H1 (cell line): ENCODE data around the gene TC2N. TPM values are rescaled to one million over a fixed set of nuclear protein-coding genes. Genes with fewer than 3 reads are reported as not detected.

Experiments
- CTCF ChIA-PET: fragments of 300-600 bp; sonication (Branson Sonifier 250); formaldehyde crosslinking; loops from one replicate; lab custom pipeline; 2021; ENCODE audit not compliant: partially characterized antibody; lab: Charles Lee
- POLR2A ChIA-PET: fragments of 300-600 bp; sonication (Branson Sonifier 250); formaldehyde crosslinking; loops from one replicate; lab custom pipeline; 2021; ENCODE audit warnings: inconsistent platforms; ENCODE audit not compliant: partially characterized antibody; lab: Charles Lee
- DNase-seq, 2 experiments: peaks; one replicate each; pipeline versions ENCODE4 v3.0.0 to v3.0.0-alpha.2; 2010 to 2022; ENCODE audit warnings: low spot score in 2 of 2, low read depth in 1 of 2, mixed read lengths in 1 of 2
- FAIRE-seq: peaks from 2 replicates; lab custom pipeline; 2011; peaks lifted over from hg19 to GRCh38; lab: Jason Lieb, UNC
- H2AFZ ChIP-seq: 2 replicates; pipeline ENCODE4 v1.8.1; 2012; ENCODE audit warnings: low read length, inconsistent platforms
- H2AK5ac ChIP-seq: 2 replicates; pipeline ENCODE4 v1.6.1; 2013; ENCODE audit warnings: low read depth, low read length
- H2BK120ac ChIP-seq: replicated peaks from 2 replicates; pipeline ENCODE3; 2013; ENCODE audit warnings: low read depth, low read length, inconsistent platforms
- H2BK12ac ChIP-seq: 2 replicates; pipeline ENCODE4 v1.6.1; 2013; ENCODE audit warnings: low read depth, low read length
- H2BK15ac ChIP-seq: 2 replicates; pipeline ENCODE4 v1.6.1; 2013; ENCODE audit warnings: low read length
- H2BK20ac ChIP-seq: 2 replicates; pipeline ENCODE4 v1.6.1; 2013; ENCODE audit warnings: low read length
- H2BK5ac ChIP-seq: 2 replicates; pipeline ENCODE4 v1.6.1; 2013; ENCODE audit warnings: low read depth, low read length
- H3K14ac ChIP-seq: 2 replicates; pipeline ENCODE4 v1.6.1; 2013; ENCODE audit warnings: inconsistent platforms; ENCODE audit not compliant: insufficient read length
- H3K18ac ChIP-seq: 2 replicates; pipeline ENCODE4 v1.6.1; 2013; ENCODE audit warnings: low read length; ENCODE audit errors: extremely low read depth
- H3K23ac ChIP-seq: 2 replicates; pipeline ENCODE4 v1.6.1; 2013; ENCODE audit warnings: inconsistent platforms; ENCODE audit not compliant: insufficient read length
- H3K23me2 ChIP-seq: 2 replicates; pipeline ENCODE4 v1.6.1; 2013; ENCODE audit warnings: low read depth, low read length
- H3K27ac ChIP-seq: 2 replicates; pipeline ENCODE4 v1.6.1; 2011; ENCODE audit warnings: low read depth, low read length, inconsistent platforms
- H3K27me3 ChIP-seq, 4 experiments: replicated peaks in 1 of 4; 1 replicate in 1 of 4; 2 replicates in 3 of 4; pipeline versions ENCODE4 v1.6.1 to v1.8.1; 2011 to 2013; ENCODE audit warnings: low read length in 3 of 4, mild to moderate bottlenecking in 3 of 4, inconsistent platforms in 2 of 4, mixed read lengths in 2 of 4, moderate library complexity in 1 of 4; ENCODE audit not compliant: control insufficient read depth in 3 of 4, insufficient read depth in 3 of 4; ENCODE audit errors: extremely low read depth in 1 of 4
- H3K36me3 ChIP-seq, 4 experiments: 2 replicates each; pipeline versions ENCODE4 v1.6.1 to v1.8.1; 2011 to 2013; ENCODE audit warnings: mild to moderate bottlenecking in 4 of 4, low read length in 3 of 4, moderate library complexity in 2 of 4, control low read depth in 1 of 4, inconsistent platforms in 1 of 4; ENCODE audit not compliant: insufficient read depth in 4 of 4, control insufficient read depth in 2 of 4
- H3K4ac ChIP-seq: replicated peaks from 2 replicates; pipeline ENCODE3; 2013; ENCODE audit warnings: low read length, low read depth, mixed read lengths, inconsistent platforms; ENCODE audit not compliant: insufficient read length
- H3K4me1 ChIP-seq, 4 experiments: replicated peaks in 1 of 4; 1 replicate in 1 of 4; 2 replicates in 3 of 4; pipeline versions ENCODE4 v1.6.1 to v1.8.1; 2011 to 2013; ENCODE audit warnings: low read length in 3 of 4, inconsistent platforms in 2 of 4, mixed read lengths in 1 of 4; ENCODE audit not compliant: insufficient read depth in 4 of 4, control insufficient read depth in 3 of 4
- H3K4me2 ChIP-seq, 2 experiments: 2 replicates each; pipeline versions ENCODE4 v1.6.1 to v1.8.1; 2011 to 2013; ENCODE audit warnings: low read depth in 2 of 2, low read length in 2 of 2, control low read depth in 1 of 2, inconsistent platforms in 1 of 2, mild to moderate bottlenecking in 1 of 2; ENCODE audit not compliant: insufficient read depth in 1 of 2
- H3K4me3 ChIP-seq, 4 experiments: fragments of 200-600, 300-600 bp in 1 of 4; sonication (generic), shearing (Covaris generic), sonication (Bioruptor Twin) in 1 of 4; 2 replicates each; pipeline versions ENCODE4 v1.5.1 to v1.8.1; 2011 to 2016; ENCODE audit warnings: low read length in 4 of 4, low read depth in 3 of 4, control low read depth in 2 of 4, inconsistent platforms in 2 of 4, mild to moderate bottlenecking in 2 of 4, mixed read lengths in 1 of 4, moderate library complexity in 1 of 4; ENCODE audit not compliant: insufficient read depth in 2 of 4; ENCODE audit errors: extremely low read depth in 1 of 4
- H3K56ac ChIP-seq: replicated peaks from 2 replicates; pipeline ENCODE3; 2013; ENCODE audit warnings: low read depth, mild to moderate bottlenecking, mixed read lengths, low read length, inconsistent platforms; ENCODE audit not compliant: insufficient read length
- H3K79me1 ChIP-seq: 2 replicates; pipeline ENCODE4 v1.6.1; 2013; ENCODE audit warnings: low read depth, low read length, control low read depth
- H3K79me2 ChIP-seq, 2 experiments: 2 replicates each; pipeline versions ENCODE4 v1.6.1 to v1.8.1; 2012 to 2013; ENCODE audit warnings: low read length in 2 of 2, mild to moderate bottlenecking in 2 of 2, inconsistent platforms in 1 of 2; ENCODE audit not compliant: insufficient read depth in 2 of 2, control insufficient read depth in 1 of 2
- H3K9ac ChIP-seq, 4 experiments: replicated peaks in 1 of 4; 1 replicate in 1 of 4; 2 replicates in 3 of 4; pipeline versions ENCODE4 v1.6.1 to v1.8.1; 2011 to 2013; ENCODE audit warnings: low read depth in 3 of 4, low read length in 3 of 4, control low read depth in 2 of 4, mild to moderate bottlenecking in 2 of 4, moderate library complexity in 2 of 4, inconsistent platforms in 1 of 4; ENCODE audit errors: extremely low read depth in 1 of 4
- H3K9me3 ChIP-seq, 2 experiments: 2 replicates each; pipeline versions ENCODE4 v1.6.1 to v1.8.1; 2012 to 2013; ENCODE audit warnings: mild to moderate bottlenecking in 2 of 2, moderate library complexity in 2 of 2, control low read depth in 1 of 2, inconsistent platforms in 1 of 2, low read depth in 1 of 2, low read length in 1 of 2, mixed read lengths in 1 of 2; ENCODE audit not compliant: insufficient read depth in 2 of 2
- H4K20me1 ChIP-seq, 2 experiments: replicated peaks in 1 of 2; 2 replicates each; pipeline versions ENCODE3 to v1.8.1; 2011 to 2013; ENCODE audit warnings: inconsistent platforms in 2 of 2, low read length in 2 of 2, mild to moderate bottlenecking in 1 of 2; ENCODE audit not compliant: insufficient read depth in 2 of 2, control insufficient read depth in 1 of 2
- H4K5ac ChIP-seq: 2 replicates; pipeline ENCODE4 v1.6.1; 2013; ENCODE audit warnings: low read length, low read depth, mixed read lengths, inconsistent platforms; ENCODE audit not compliant: insufficient read length
- H4K8ac ChIP-seq: 2 replicates; pipeline ENCODE4 v1.8.0; 2013; ENCODE audit warnings: mild to moderate bottlenecking, moderate library complexity, low read length, inconsistent platforms; ENCODE audit not compliant: insufficient read depth; ENCODE audit errors: extremely low read depth
- H4K91ac ChIP-seq: replicated peaks from 2 replicates; pipeline ENCODE3; 2013; ENCODE audit warnings: low read length, mixed read lengths, inconsistent platforms; ENCODE audit not compliant: insufficient read length
- BACH1 ChIP-seq: IDR thresholded peaks from 2 replicates; pipeline ENCODE4 v1.6.1; 2012; ENCODE audit warnings: low read length, improper control_type of control experiment
- BRCA1 ChIP-seq: IDR thresholded peaks from 2 replicates; pipeline ENCODE4 v1.6.1; 2012; ENCODE audit warnings: low read depth, low read length, improper control_type of control experiment
- CTBP2 ChIP-seq: IDR thresholded peaks from 2 replicates; pipeline ENCODE4 v1.7.0; 2011; ENCODE audit warnings: borderline replicate concordance, mild to moderate bottlenecking, moderate library complexity, mixed read lengths, low read length; ENCODE audit not compliant: insufficient read depth, insufficient read length
- EZH2 ChIP-seq: fragments of 200-600 bp; sonication (generic); IDR thresholded peaks from 2 replicates; pipeline ENCODE4 v1.7.1; 2012; ENCODE audit warnings: low read depth, mild to moderate bottlenecking, moderate library complexity, low read length, inconsistent platforms; ENCODE audit not compliant: severe bottlenecking
- HDAC2 ChIP-seq, 2 experiments: fragments of 300-600 bp in 1 of 2; sonication (generic) in 1 of 2; IDR thresholded peaks; 2 replicates each; pipeline ENCODE4 v1.6.1; 2011 to 2012; ENCODE audit warnings: low read depth in 2 of 2, low read length in 2 of 2, mild to moderate bottlenecking in 2 of 2, moderate library complexity in 2 of 2, borderline replicate concordance in 1 of 2, inconsistent platforms in 1 of 2
- SAP30 ChIP-seq: fragments of 300-600 bp; sonication (generic); IDR thresholded peaks from 2 replicates; pipeline ENCODE4 v1.7.1; 2012; ENCODE audit warnings: low read length, moderate library complexity, mild to moderate bottlenecking, inconsistent platforms; ENCODE audit not compliant: insufficient read depth, insufficient replicate concordance
- SRF ChIP-seq: IDR thresholded peaks from 2 replicates; pipeline ENCODE4 v1.6.1; 2011; ENCODE audit warnings: mild to moderate bottlenecking, low read depth, low read length, moderate library complexity
- USF2 ChIP-seq: IDR thresholded peaks from 2 replicates; pipeline ENCODE4 v1.6.1; 2011; ENCODE audit warnings: low read length, improper control_type of control experiment
- WGBS, 2 experiments: shearing (Covaris generic) in 1 of 2; methylation state at CpG; one replicate each; pipeline versions ENCODE4 v1.1.6 to v1.1.7; 2013 to 2015; ENCODE audit warnings: low lambda C conversion rate in 2 of 2, mixed read lengths in 2 of 2, inconsistent platforms in 1 of 2, low coverage in 1 of 2, missing lambda C conversion rate in 1 of 2; ENCODE audit not compliant: insufficient replicate concordance in 2 of 2, insufficient coverage in 1 of 2, insufficient read length in 1 of 2; ENCODE audit errors: extremely low coverage in 1 of 2, missing lambda C conversion rate in 1 of 2; 5-methylcytosine and 5-hydroxymethylcytosine counted together
- polyA plus RNA-seq, 7 experiments: library from polyadenylated mRNA; depleted of rRNA in 3 of 7; stranded (reverse) in 5 of 7; unstranded in 2 of 7; fragments of >200 nt in 5 of 7; fragments of 200-250 nt in 2 of 7; gene quantifications; 1 replicate in 5 of 7; 2 replicates in 1 of 7; 4 replicates in 1 of 7; pipeline versions ENCODE4 v1.2.1 to v1.2.3, GENCODE V29; 2011 to 2013; ENCODE audit warnings: missing spikeins in 2 of 7, mixed read lengths in 2 of 7
- total RNA-seq: library from RNA; stranded (reverse); fragmentation: NEBNext Ultra II Directional; extraction: Animal tissue kit (Norgen Biotek cat#: 25700); gene quantifications from 2 replicates; pipeline ENCODE4 v1.2.1, GENCODE V29; 2021

The TC2N gene
- total and polyA plus RNA-seq, 2 of the 8 experiments (the other 6 are each of a cell fraction or from before 2014, with no cell fraction given) = 9.7 to 36.2 TPM

- no peaks in the 10 kb centered on the region for H3K23me2 ChIP-seq
- H3K4me1 ChIP-seq = no peaks in the 10 kb centered on the region
- no peak overlapping the region for H3K14ac ChIP-seq
- H4K20me1 ChIP-seq = peaks cover 0 to 3% of the 10 kb centered on the region in 2 experiments
- H3K23ac ChIP-seq = no peak overlapping the region
- H2BK20ac ChIP-seq = no peak overlapping the region
- H3K56ac ChIP-seq = no peak overlapping the region
- FAIRE-seq (no peak), DNase-seq (no peak)
- no peak overlapping the region for H3K27ac ChIP-seq
- H3K4me3 ChIP-seq = no peak overlapping the region
- H3K9me3 ChIP-seq = no peaks in the 10 kb centered on the region
- H4K5ac ChIP-seq = no peak overlapping the region
- TF ChIP-seq BRCA1 (no peak), HDAC2 (IDR thresholded peaks at IDR 0.05; ENCODE audit: borderline replicate concordance in 1 of 2, low read depth in 2 of 2, low read length in 2 of 2) (no peak), USF2 (no peak), EZH2 (no peak), BACH1 (no peak), SRF (no peak), CTBP2 (no peak), SAP30 (no peak)
- no peak overlapping the region for H3K4me2 ChIP-seq
- H3K4ac ChIP-seq = no peak overlapping the region
- no peaks in the 10 kb centered on the region for H3K36me3 ChIP-seq
- H3K18ac ChIP-seq = no peak overlapping the region
- H3K9ac ChIP-seq = no peak overlapping the region
- no peak overlapping the region for H2BK5ac ChIP-seq
- H4K8ac ChIP-seq = no peak overlapping the region
- no peak overlapping the region for H2AK5ac ChIP-seq
- no peak overlapping the region for H2AFZ ChIP-seq
- no peak overlapping the region for H2BK120ac ChIP-seq
- H4K91ac ChIP-seq = no peak overlapping the region
- CTCF ChIA-PET = interaction anchor here (0.6 to 1.3 kb wide), 3 partner anchors 14 to 161 kb away, joined by 3 to 4 read pairs (median 4); no protein-coding TSS in a partner anchor
- no peak overlapping the region for H2BK15ac ChIP-seq
- POLR2A ChIA-PET = no interaction called here
- no peaks in the 10 kb centered on the region for H3K79me1 ChIP-seq
- no peaks in the 10 kb centered on the region for H3K27me3 ChIP-seq
- WGBS, 2 experiments = 95% methylated on average over 2 of the region's 2 CpGs; no CpG with 5 or more reads in 1 of the 2 experiments
- H2BK12ac ChIP-seq = no peak overlapping the region
- H3K79me2 ChIP-seq = no peaks in the 10 kb centered on the region
Measured at GRCh38 chr14:91731018-91731417, 136.3 kb downstream of the TC2N start.
